MM.1S (cell line): ENCODE measurements around the gene A3GALT2.

Experiments
- DNase-seq: peaks from one replicate; pipeline ENCODE4 v3.0.0-alpha.2; 2015
- H2AFZ ChIP-seq: fragments of 300-600 bp; sonication (generic); 2 replicates; pipeline ENCODE4 v1.6.0; 2016; ENCODE audit warnings: antibody characterized with exemption, low read length
- H3F3A ChIP-seq: fragments of 300-600 bp; sonication (generic); 2 replicates; pipeline ENCODE4 v1.6.1; 2016; ENCODE audit warnings: mild to moderate bottlenecking, antibody characterized with exemption, low read length, moderate library complexity, mixed read lengths; ENCODE audit not compliant: insufficient read depth
- H3K27ac ChIP-seq: fragments of 300-600 bp; sonication (generic); 2 replicates; pipeline ENCODE4 v1.5.1; 2016; ENCODE audit warnings: mild to moderate bottlenecking, low read length
- H3K27me3 ChIP-seq: fragments of 300-600 bp; sonication (generic); replicated peaks from 2 replicates; pipeline ENCODE4 v1.6.0; 2016; ENCODE audit warnings: low read length; ENCODE audit not compliant: insufficient read depth
- H3K36me3 ChIP-seq: fragments of 300-600 bp; sonication (generic); replicated peaks from 2 replicates; pipeline ENCODE4 v1.6.1; 2016; ENCODE audit warnings: mild to moderate bottlenecking, low read length, mixed read lengths; ENCODE audit not compliant: insufficient read depth
- H3K4me1 ChIP-seq: fragments of 300-600 bp; sonication (generic); 2 replicates; pipeline ENCODE4 v1.6.1; 2016; ENCODE audit warnings: low read length, mixed read lengths
- H3K4me2 ChIP-seq: fragments of 300-600 bp; sonication (generic); 2 replicates; pipeline ENCODE4 v1.6.0; 2016; ENCODE audit warnings: low read depth, low read length
- H3K4me3 ChIP-seq: fragments of 300-600 bp; sonication (generic); 2 replicates; pipeline ENCODE4 v1.5.1; 2016; ENCODE audit warnings: low read length, mixed read lengths
- H3K79me2 ChIP-seq: fragments of 300-600 bp; sonication (generic); 2 replicates; pipeline ENCODE4 v1.6.1; 2016; ENCODE audit warnings: mixed run types, low read length, mixed read lengths
- H3K9ac ChIP-seq: fragments of 300-600 bp; sonication (generic); 2 replicates; pipeline ENCODE4 v1.6.1; 2016; ENCODE audit warnings: low read length, mixed read lengths
- H3K9me2 ChIP-seq: fragments of 300-600 bp; sonication (generic); replicated peaks from 2 replicates; pipeline ENCODE4 v1.6.1; 2016; ENCODE audit warnings: mild to moderate bottlenecking, low read length, mixed read lengths; ENCODE audit not compliant: insufficient read depth
- H3K9me3 ChIP-seq: fragments of 300-600 bp; sonication (generic); replicated peaks from 2 replicates; pipeline ENCODE4 v1.6.1; 2016; ENCODE audit warnings: mild to moderate bottlenecking, low read length, mixed read lengths; ENCODE audit not compliant: insufficient read depth
- H4K20me1 ChIP-seq: fragments of 300-600 bp; sonication (generic); 2 replicates; pipeline ENCODE4 v1.6.1; 2016; ENCODE audit warnings: mild to moderate bottlenecking, low read length, moderate library complexity, mixed read lengths; ENCODE audit not compliant: insufficient read depth
- EZH2 ChIP-seq: fragments of 300-600 bp; sonication (generic); optimal IDR thresholded peaks from 2 replicates; pipeline ENCODE3; 2017; ENCODE audit warnings: low read depth, mild to moderate bottlenecking, antibody characterized with exemption, low read length, mixed read lengths
- EZH2phosphoT487 ChIP-seq: fragments of 300-600 bp; sonication (generic); IDR thresholded peaks from 2 replicates; pipeline ENCODE4 v1.6.1; 2018; ENCODE audit warnings: antibody characterized with exemption, low read length
- TF ChIP-seq, protein P1 (sequence below): fragments of 300-600 bp; sonication (generic); IDR thresholded peaks from 2 replicates; pipeline ENCODE4 v1.5.1; 2016; ENCODE audit warnings: antibody characterized with exemption, low read length, mixed read lengths

Gene A3GALT2

DNA sequence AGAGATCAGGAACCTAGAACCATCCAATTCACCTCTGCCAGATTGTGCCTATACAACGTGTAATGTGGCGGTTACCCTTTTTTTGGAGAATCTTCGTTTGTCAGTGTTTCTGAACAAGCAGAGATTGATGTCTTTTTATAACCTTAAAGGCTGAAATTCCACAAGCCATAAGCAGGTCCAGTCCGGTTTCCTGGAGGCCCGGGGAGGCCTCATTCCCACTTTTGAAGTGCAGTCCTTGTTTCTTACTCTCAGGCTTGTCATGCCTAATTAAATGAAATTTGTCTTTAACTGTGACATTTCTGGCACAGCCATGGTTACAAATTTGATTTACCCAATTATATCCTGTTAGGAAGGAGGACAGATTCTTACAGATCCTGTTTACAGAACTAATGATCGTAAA, 36.8 kb downstream of the A3GALT2 start:
- no peak for DNase-seq
- TF ChIP-seq, protein P1, sequence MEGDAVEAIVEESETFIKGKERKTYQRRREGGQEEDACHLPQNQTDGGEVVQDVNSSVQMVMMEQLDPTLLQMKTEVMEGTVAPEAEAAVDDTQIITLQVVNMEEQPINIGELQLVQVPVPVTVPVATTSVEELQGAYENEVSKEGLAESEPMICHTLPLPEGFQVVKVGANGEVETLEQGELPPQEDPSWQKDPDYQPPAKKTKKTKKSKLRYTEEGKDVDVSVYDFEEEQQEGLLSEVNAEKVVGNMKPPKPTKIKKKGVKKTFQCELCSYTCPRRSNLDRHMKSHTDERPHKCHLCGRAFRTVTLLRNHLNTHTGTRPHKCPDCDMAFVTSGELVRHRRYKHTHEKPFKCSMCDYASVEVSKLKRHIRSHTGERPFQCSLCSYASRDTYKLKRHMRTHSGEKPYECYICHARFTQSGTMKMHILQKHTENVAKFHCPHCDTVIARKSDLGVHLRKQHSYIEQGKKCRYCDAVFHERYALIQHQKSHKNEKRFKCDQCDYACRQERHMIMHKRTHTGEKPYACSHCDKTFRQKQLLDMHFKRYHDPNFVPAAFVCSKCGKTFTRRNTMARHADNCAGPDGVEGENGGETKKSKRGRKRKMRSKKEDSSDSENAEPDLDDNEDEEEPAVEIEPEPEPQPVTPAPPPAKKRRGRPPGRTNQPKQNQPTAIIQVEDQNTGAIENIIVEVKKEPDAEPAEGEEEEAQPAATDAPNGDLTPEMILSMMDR = no peak
- no peaks in the 10 kb centered on the region for H3K9me3 ChIP-seq

DNA sequence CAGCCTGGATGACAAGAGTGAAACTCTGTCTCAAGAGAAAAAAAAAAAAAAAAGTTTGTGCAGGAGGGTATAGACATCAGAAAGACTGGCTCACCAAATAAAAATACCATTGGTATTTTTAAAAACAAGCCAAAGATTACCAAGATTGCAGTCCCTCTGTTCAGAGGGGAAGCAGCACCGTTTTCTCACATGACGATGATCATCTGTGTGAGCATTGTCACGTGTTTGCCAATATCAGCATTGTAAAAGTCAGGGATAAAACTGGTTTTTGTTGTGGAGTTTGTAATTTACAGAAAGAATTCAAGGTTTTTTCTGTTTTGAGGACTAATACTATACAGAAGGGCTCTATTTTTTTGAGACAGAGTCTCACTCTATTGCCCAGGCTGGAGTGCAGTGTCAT, 38.1 kb downstream of the A3GALT2 start:
- no peaks in the 10 kb centered on the region for H3F3A ChIP-seq
- no peak overlapping the region for H3K4me2 ChIP-seq
- DNase-seq = no peak
- H3K9me2 ChIP-seq = no peaks in the 10 kb centered on the region
- no peaks in the 10 kb centered on the region for H3K79me2 ChIP-seq
- H3K9ac ChIP-seq = no peak overlapping the region
- no peak overlapping the region for H3K27ac ChIP-seq
- TF ChIP-seq, protein P1 = no peak
- no peak for TF ChIP-seq EZH2
- TF ChIP-seq EZH2phosphoT487 = no peak
- no peaks in the 10 kb centered on the region for H3K9me3 ChIP-seq
- no peaks in the 10 kb centered on the region for H3K4me1 ChIP-seq
- H3K36me3 ChIP-seq = no peaks in the 10 kb centered on the region
- no peaks in the 10 kb centered on the region for H3K27me3 ChIP-seq
- no peaks in the 10 kb centered on the region for H4K20me1 ChIP-seq
- no peak overlapping the region for H2AFZ ChIP-seq
- no peak overlapping the region for H3K4me3 ChIP-seq

More for the DNA sequence above, 36.8 kb downstream of the A3GALT2 start:
- Histone ChIP-seq H3K9me2 (no peaks in the 10 kb centered on the region), H3K4me1 (no peaks in the 10 kb centered on the region), H3K27me3 (no peaks in the 10 kb centered on the region), H4K20me1 (no peaks in the 10 kb centered on the region), H3K27ac (no peak overlapping the region), H3F3A (no peaks in the 10 kb centered on the region), H3K4me3 (no peak overlapping the region), H3K79me2 (no peaks in the 10 kb centered on the region), H3K36me3 (no peaks in the 10 kb centered on the region), H3K9ac (no peak overlapping the region), H2AFZ (no peak overlapping the region), H3K4me2 (no peak overlapping the region)

DNA sequence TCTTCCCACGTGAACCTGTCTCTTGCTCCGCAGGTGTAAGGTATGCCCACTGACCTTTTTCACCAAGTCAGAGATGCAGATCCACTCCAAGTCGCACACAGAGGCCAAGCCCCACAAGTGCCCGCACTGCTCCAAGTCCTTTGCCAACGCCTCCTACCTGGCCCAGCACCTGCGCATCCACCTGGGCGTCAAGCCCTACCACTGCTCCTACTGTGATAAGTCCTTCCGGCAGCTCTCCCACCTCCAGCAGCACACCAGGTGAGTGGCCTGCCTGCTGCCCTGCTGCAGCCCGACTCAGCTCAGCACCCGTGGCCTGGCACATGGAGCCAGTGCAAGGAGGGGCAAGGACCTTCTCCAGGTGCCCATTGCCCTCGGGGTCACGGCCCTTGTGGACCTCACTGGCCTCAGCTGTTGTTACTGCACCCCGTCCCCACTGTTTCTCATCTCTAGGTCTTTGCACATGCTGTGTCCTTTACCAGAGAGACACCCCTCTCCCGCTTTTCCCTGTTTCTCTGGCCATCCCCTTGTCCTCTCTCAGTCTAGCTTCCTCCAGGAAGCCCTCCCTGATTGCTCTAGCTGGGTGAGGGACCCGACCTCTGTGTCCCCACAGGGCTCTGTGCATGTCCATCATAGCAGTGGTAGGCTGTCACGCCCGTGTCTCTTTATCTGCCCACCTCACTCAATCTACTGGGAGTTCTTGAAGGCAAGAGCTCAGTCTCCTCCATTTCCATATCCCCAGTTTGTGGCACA, 39.2 kb downstream of the A3GALT2 start:
- Histone ChIP-seq H3K9ac (no peak overlapping the region), H3K27ac (no peak overlapping the region), H3K79me2 (no peaks in the 10 kb centered on the region), H3K4me2 (no peak overlapping the region), H3K4me3 (no peak overlapping the region), H3K9me2 (no peaks in the 10 kb centered on the region), H3F3A (no peaks in the 10 kb centered on the region), H3K27me3 (no peaks in the 10 kb centered on the region), H3K9me3 (no peaks in the 10 kb centered on the region), H4K20me1 (no peaks in the 10 kb centered on the region), H2AFZ (no peak overlapping the region), H3K36me3 (no peaks in the 10 kb centered on the region), H3K4me1 (no peaks in the 10 kb centered on the region)
- TF ChIP-seq, protein P1 = no peak
- TF ChIP-seq EZH2 (no peak), EZH2phosphoT487 (no peak)
- DNase-seq = no peak
